Left lung (tissue), 10 donors: ENCODE results near the gene CTSG. TPM values are rescaled to one million over a fixed set of nuclear protein-coding genes. Genes with fewer than 3 reads are reported as not detected.
"Not testable (repeated sequence)": the region's sequence is repeated elsewhere in the genome, so short reads cannot be mapped to it uniquely, and the experiment has no call there.

Experiments used
- ATAC-seq: fragments of 200-7000 bp; cut with Tn5 transposase; one replicate; pipeline ENCODE4 v1.9.1; 2020; ENCODE audit warnings: moderate library complexity
- DNase-seq, 4 donors: peaks; one replicate each; pipeline ENCODE4 v3.0.0-alpha.2; 2013 to 2020
- H3K27ac ChIP-seq, 2 donors: fragments of 200-600 bp; sonication (generic) in 1 of 2; one replicate each; pipeline versions ENCODE4 v1.5.0 to v1.8.0; 2020 to 2021
- H3K27me3 ChIP-seq, 2 donors: fragments of 200-600 bp; sonication (generic) in 1 of 2; one replicate each; pipeline versions ENCODE4 v1.5.0 to v1.8.0; 2020 to 2021
- H3K36me3 ChIP-seq, 2 donors: fragments of 200-600 bp; sonication (generic) in 1 of 2; one replicate each; pipeline versions ENCODE4 v1.5.0 to v1.8.0; 2020 to 2021
- H3K4me1 ChIP-seq, 2 donors: fragments of 200-600 bp; one replicate each; pipeline ENCODE4 v1.8.0; 2021
- H3K4me3 ChIP-seq, 2 donors: fragments of 200-600 bp; sonication (generic) in 1 of 2; one replicate each; pipeline versions ENCODE4 v1.5.0 to v1.8.0; 2020 to 2021; ENCODE audit warnings: mild to moderate bottlenecking in 1 of 2
- H3K9me3 ChIP-seq, 2 donors: fragments of 200-600 bp; sonication (generic) in 1 of 2; one replicate each; pipeline versions ENCODE4 v1.5.0 to v1.8.0; 2020 to 2021
- CTCF ChIP-seq, 2 donors: fragments of 200-600 bp; sonication (generic) in 1 of 2; IDR thresholded peaks; one replicate each; pipeline versions ENCODE4 v1.5.0 to v1.8.0; 2021; ENCODE audit warnings: antibody characterized with exemption in 2 of 2
- intact Hi-C, 2 donors: fragments of 100-400 bp; cut with DNase I; formaldehyde crosslinking; loops; one replicate each; pipeline versions ENCODE4 v1.11.2 to v1.14.2; 2022
- polyA plus RNA-seq, 6 donors: library from polyadenylated mRNA; unstranded; fragments of 120-200 nt; gene quantifications; one replicate each; pipeline ENCODE4 v1.2.1, GENCODE V29; 2013; ENCODE audit not compliant: insufficient read length in 6 of 6
- total RNA-seq, 2 donors: library from RNA; stranded (reverse); fragmentation: NEBNext Ultra II Directional; extraction: Animal tissue kit (Norgen Biotek cat#: 25700); gene quantifications; one replicate each; pipeline ENCODE4 v1.2.1, GENCODE V29; 2021
- donor health status: DM: no; HTN: yes; CAD: no.
- donor health status: DM: no; HTN: no; CAD: no.

The CTSG gene
- total and polyA plus RNA-seq, 8 donors: 1.1 to 5.1 (median 1.8) TPM

GRCh38 chr14:24605435-24606190 lies 29.6 kb upstream of the CTSG start:
- Histone ChIP-seq H3K27me3 (no peaks in the 10 kb centered on the region), H3K4me1 (peaks cover 0 to 21% of the 10 kb centered on the region in 2 donors), H3K27ac (no peak overlapping the region), H3K9me3 (no peaks in the 10 kb centered on the region), H3K36me3 (no peaks in the 10 kb centered on the region), H3K4me3 (no peak overlapping the region)
- ATAC-seq (peak; percentile 86), DNase-seq (peak in 3 of 4 donors; percentile 8 to 41 (median 23))
- peak; percentile 52 to 79 for TF ChIP-seq CTCF (IDR thresholded peaks at IDR 0.05)
- intact Hi-C loops: no loop called here

- no peaks in the 10 kb centered on the region for H3K36me3 ChIP-seq
- intact Hi-C loops: no loop called here
- H3K4me1 ChIP-seq: no peaks in the 10 kb centered on the region
- no peak overlapping the region for H3K4me3 ChIP-seq
- H3K9me3 ChIP-seq: peaks cover 0 to 23% of the 10 kb centered on the region in 2 donors
- TF ChIP-seq CTCF (IDR thresholded peaks at IDR 0.05): no peak
- DNase-seq (no peak), ATAC-seq (no peak)
- H3K27me3 ChIP-seq: no peaks in the 10 kb centered on the region
- no peak overlapping the region for H3K27ac ChIP-seq
Measured at GRCh38 chr14:24597403-24597802, 21.4 kb upstream of the CTSG start.

GRCh38 chr14:24595073-24595808 lies 19.2 kb upstream of the CTSG start:
- H3K4me3 ChIP-seq: no peak overlapping the region
- H3K27ac ChIP-seq: no peak overlapping the region
- no peaks in the 10 kb centered on the region for H3K36me3 ChIP-seq
- TF ChIP-seq CTCF (IDR thresholded peaks at IDR 0.05): no peak
- ATAC-seq (no peak), DNase-seq (no peak)
- H3K27me3 ChIP-seq: no peaks in the 10 kb centered on the region
- no peaks in the 10 kb centered on the region for H3K4me1 ChIP-seq
- intact Hi-C loops: no loop called here
- H3K9me3 ChIP-seq: peaks cover 0 to 23% of the 10 kb centered on the region in 2 donors

GRCh38 chr14:24591004-24591403 lies 15.0 kb upstream of the CTSG start:
- peaks cover 0 to 30% of the 10 kb centered on the region in 2 donors for H3K9me3 ChIP-seq

GRCh38 chr14:24584402-24584801 lies 8.4 kb upstream of the CTSG start:
- H3K27me3 ChIP-seq, H3K4me1 ChIP-seq, H3K36me3 ChIP-seq, H3K27ac ChIP-seq, ATAC-seq, H3K4me3 ChIP-seq, intact Hi-C loops, DNase-seq: not testable (repeated sequence)
- H3K9me3 ChIP-seq: peaks cover 0 to 21% of the 10 kb centered on the region in 2 donors

More at GRCh38 chr14:24591004-24591403, 15.0 kb upstream of the CTSG start:
- H3K36me3 ChIP-seq, H3K27me3 ChIP-seq, H3K4me3 ChIP-seq, DNase-seq, intact Hi-C loops, H3K4me1 ChIP-seq, ATAC-seq, H3K27ac ChIP-seq: not testable (repeated sequence)

GRCh38 chr14:24578558-24578957 lies 2.5 kb upstream of the CTSG start:
- intact Hi-C loops: no loop called here
- Histone ChIP-seq H3K36me3 (no peaks in the 10 kb centered on the region), H3K27ac (no peak overlapping the region), H3K9me3 (peaks cover 0 to 3% of the 10 kb centered on the region in 2 donors), H3K27me3 (no peaks in the 10 kb centered on the region), H3K4me3 (no peak overlapping the region), H3K4me1 (peaks cover 0 to 4% of the 10 kb centered on the region in 2 donors)
- DNase-seq (no peak), ATAC-seq (no peak)
- no peak for TF ChIP-seq CTCF (IDR thresholded peaks at IDR 0.05)
